ENCODE measurements around the gene ANKRD65.
A peak's percentile ranks its signal among the peaks of the same experiment; 100 is the strongest.

- peak in 2 of 3 donors; percentile 56 to 74 for TF ChIP-seq POLR2AphosphoS5 (IDR thresholded peaks at IDR 0.05)
- peak; percentile 68 to 94 (median 91) for TF ChIP-seq CTCF (IDR thresholded peaks at IDR 0.05 in 8 of 11, conservative IDR thresholded peaks at IDR 0.05 in 3 of 11)
Measured at GRCh38 chr1:1441002-1441888, 20.2 kb upstream of the ANKRD65 start.

Measured in spleen (tissue), 7 donors.